Aorta (tissue), 5 donors: Measurements from ENCODE around the gene USH1C. TPM values are rescaled to one million over a fixed set of nuclear protein-coding genes. Genes with fewer than 3 reads are reported as not detected.

ENCODE experiments used
- ATAC-seq: fragments of 200-7000 bp; cut with Tn5 transposase; one replicate; pipeline ENCODE4 v1.9.1; 2022; ENCODE audit warnings: moderate library complexity; ENCODE audit not compliant: low FRiP score
- DNase-seq, 2 donors: peaks; one replicate each; pipeline ENCODE4 v3.0.0-alpha.2; 2020
- H3K27ac ChIP-seq, 2 donors: one replicate each; pipeline ENCODE4 v1.5.1; 2013; ENCODE audit warnings: low read length in 2 of 2, mild to moderate bottlenecking in 2 of 2, moderate library complexity in 2 of 2, control low read depth in 1 of 2, inconsistent platforms in 1 of 2, low read depth in 1 of 2
- H3K27me3 ChIP-seq, 2 donors: one replicate each; pipeline ENCODE4 v1.6.1; 2013; ENCODE audit warnings: control low read depth in 1 of 2, low read length in 1 of 2, mild to moderate bottlenecking in 1 of 2, moderate library complexity in 1 of 2; ENCODE audit not compliant: insufficient read depth in 2 of 2, control insufficient read depth in 1 of 2
- H3K36me3 ChIP-seq, 2 donors: one replicate each; pipeline ENCODE4 v1.6.1; 2013; ENCODE audit warnings: control low read depth in 1 of 2, low read length in 1 of 2, mild to moderate bottlenecking in 1 of 2; ENCODE audit not compliant: insufficient read depth in 2 of 2, control insufficient read depth in 1 of 2
- H3K4me1 ChIP-seq, 2 donors: one replicate each; pipeline ENCODE4 v1.6.1; 2013; ENCODE audit warnings: low read length in 2 of 2, control low read depth in 1 of 2, mild to moderate bottlenecking in 1 of 2, moderate library complexity in 1 of 2; ENCODE audit not compliant: insufficient read depth in 2 of 2, control insufficient read depth in 1 of 2
- H3K4me3 ChIP-seq, 2 donors: one replicate each; pipeline ENCODE4 v1.5.1; 2013; ENCODE audit warnings: low read length in 2 of 2, control low read depth in 1 of 2, mild to moderate bottlenecking in 1 of 2
- H3K9me3 ChIP-seq: one replicate; pipeline ENCODE4 v1.6.1; 2013; ENCODE audit warnings: mild to moderate bottlenecking, low read length; ENCODE audit not compliant: control insufficient read depth
- WGBS, 2 donors: extraction: QIAGEN DNeasy Blood & Tissue Kit; methylation state at CpG; one replicate each; pipeline ENCODE4 v1.1.7; 2013; 5-methylcytosine and 5-hydroxymethylcytosine counted together
- intact Hi-C, 2 donors: fragments of 100-400 bp; cut with DNase I; formaldehyde crosslinking; loops; one replicate each; pipeline versions ENCODE4 v1.14.2 to v1.15.0; 2022
- polyA plus RNA-seq, 2 donors: library from polyadenylated mRNA; stranded (reverse); fragments of 200-250 nt; gene quantifications; one replicate each; pipeline ENCODE4 v1.2.3, GENCODE V29; 2013
- total RNA-seq, 2 donors: library from RNA; stranded (reverse); fragmentation: NEBNext Ultra II Directional; extraction: Animal tissue kit (Norgen Biotek cat#: 25700); gene quantifications; one replicate each; pipeline ENCODE4 v1.2.1, GENCODE V29; 2021
- donor health status: healthy with polysubstance abuse.
- donor health status: Bipolar disorder and iron deficiency.
- donor health status: DM: no; HTN: no; CAD: no.
- donor health status: DM: no; HTN: no; CAD: no.
- donor health status: DM: yes; HTN: yes; CAD: no.

The USH1C gene
- total and polyA plus RNA-seq, 4 donors, result 0.46 to 20.4 TPM; not detected in 2

- WGBS, 2 donors, result 76 to 77% methylated on average over 6 of the region's 6 CpGs
- ATAC-seq, result no peak
- H3K36me3 ChIP-seq, result no peaks in the 10 kb centered on the region
- no peaks in the 10 kb centered on the region for H3K9me3 ChIP-seq
- intact Hi-C loops, result no loop called here
- no peak overlapping the region for H3K27ac ChIP-seq
- no peak overlapping the region for H3K4me3 ChIP-seq
- H3K4me1 ChIP-seq, result no peaks in the 10 kb centered on the region
- no peak for DNase-seq
- H3K27me3 ChIP-seq, result no peaks in the 10 kb centered on the region
Measured at GRCh38 chr11:17581036-17581731, 37.0 kb upstream of the USH1C start.

GRCh38 chr11:17580271-17580670 is 36.1 kb upstream of the USH1C start:
- intact Hi-C loops, result no loop called here
- DNase-seq (no peak), ATAC-seq (no peak)
- no peak overlapping the region for H3K4me3 ChIP-seq
- 30 to 41% methylated on average over 1 of the region's 1 CpG for WGBS, 2 donors
- no peaks in the 10 kb centered on the region for H3K27me3 ChIP-seq
- H3K36me3 ChIP-seq, result no peaks in the 10 kb centered on the region
- no peaks in the 10 kb centered on the region for H3K9me3 ChIP-seq
- H3K4me1 ChIP-seq, result no peaks in the 10 kb centered on the region
- no peak overlapping the region for H3K27ac ChIP-seq

GRCh38 chr11:17579451-17579850 is 35.2 kb upstream of the USH1C start:
- no peak for DNase-seq
- 89 to 92% methylated on average over 7 of the region's 7 CpGs for WGBS, 2 donors
- Histone ChIP-seq H3K36me3 (no peaks in the 10 kb centered on the region), H3K4me3 (no peak overlapping the region), H3K27me3 (no peaks in the 10 kb centered on the region), H3K27ac (no peak overlapping the region), H3K9me3 (no peaks in the 10 kb centered on the region), H3K4me1 (no peaks in the 10 kb centered on the region)
- ATAC-seq, result no peak
- intact Hi-C loops, result no loop called here

GRCh38 chr11:17578958-17579357 is 34.7 kb upstream of the USH1C start:
- Histone ChIP-seq H3K9me3 (no peaks in the 10 kb centered on the region), H3K36me3 (no peaks in the 10 kb centered on the region), H3K27me3 (no peaks in the 10 kb centered on the region), H3K4me3 (no peak overlapping the region), H3K4me1 (no peaks in the 10 kb centered on the region), H3K27ac (no peak overlapping the region)
- no peak for ATAC-seq
- intact Hi-C loops, result no loop called here
- 76 to 82% methylated on average over 8 of the region's 8 CpGs for WGBS, 2 donors
- no peak for DNase-seq

- Histone ChIP-seq H3K27me3 (no peaks in the 10 kb centered on the region), H3K4me1 (no peaks in the 10 kb centered on the region), H3K9me3 (no peaks in the 10 kb centered on the region), H3K36me3 (no peaks in the 10 kb centered on the region), H3K4me3 (no peak overlapping the region), H3K27ac (no peak overlapping the region)
- 86% methylated on average over 10 to 11 of the region's 11 CpGs for WGBS, 2 donors
- DNase-seq (no peak), ATAC-seq (no peak)
- intact Hi-C loops, result no loop called here
Measured at GRCh38 chr11:17578296-17578695, 34.1 kb upstream of the USH1C start.

GRCh38 chr11:17575431-17576425 is 31.5 kb upstream of the USH1C start:
- DNase-seq, result no peak
- WGBS, 2 donors, result 86 to 88% methylated on average over 16 of the region's 16 CpGs

GRCh38 chr11:17574141-17575091 is 30.2 kb upstream of the USH1C start:
- DNase-seq (no peak), ATAC-seq (no peak)
- Histone ChIP-seq H3K4me3 (no peak overlapping the region), H3K9me3 (no peaks in the 10 kb centered on the region), H3K4me1 (no peaks in the 10 kb centered on the region), H3K27ac (no peak overlapping the region), H3K27me3 (no peaks in the 10 kb centered on the region), H3K36me3 (no peaks in the 10 kb centered on the region)
- 88 to 98% methylated on average over 9 of the region's 9 CpGs for WGBS, 2 donors
- intact Hi-C loops, result no loop called here

More at GRCh38 chr11:17575431-17576425, 31.5 kb upstream of the USH1C start:
- Histone ChIP-seq H3K36me3 (no peaks in the 10 kb centered on the region), H3K4me1 (no peaks in the 10 kb centered on the region), H3K9me3 (no peaks in the 10 kb centered on the region), H3K27ac (no peak overlapping the region), H3K4me3 (no peak overlapping the region), H3K27me3 (no peaks in the 10 kb centered on the region)
- intact Hi-C loops, result no loop called here
- no peak for ATAC-seq

GRCh38 chr11:17573526-17573925 is 29.3 kb upstream of the USH1C start:
- Histone ChIP-seq H3K4me1 (no peaks in the 10 kb centered on the region), H3K27me3 (no peaks in the 10 kb centered on the region), H3K9me3 (no peaks in the 10 kb centered on the region), H3K4me3 (no peak overlapping the region), H3K27ac (no peak overlapping the region), H3K36me3 (no peaks in the 10 kb centered on the region)
- WGBS, 2 donors, result 92 to 95% methylated on average over 3 of the region's 3 CpGs
- ATAC-seq (no peak), DNase-seq (no peak)
- intact Hi-C loops, result no loop called here
